OCI-LY1 (cell line): ENCODE data around the gene IQSEC3.

Source experiments
- H2AFZ ChIP-seq: fragments of 200-600 bp; sonication (generic), shearing (Covaris generic); 2 replicates; pipeline ENCODE4 v1.6.0; 2014; ENCODE audit warnings: antibody characterized with exemption, mild to moderate bottlenecking, low read length
- H3F3A ChIP-seq: fragments of 200-600 bp; sonication (generic), shearing (Covaris generic); 2 replicates; pipeline ENCODE4 v1.6.0; 2014; ENCODE audit warnings: mild to moderate bottlenecking, antibody characterized with exemption, low read length, moderate library complexity; ENCODE audit not compliant: insufficient read depth
- H3K27ac ChIP-seq: fragments of 200-600 bp; sonication (generic); 2 replicates; pipeline ENCODE4 v1.5.1; 2014; ENCODE audit warnings: low read length, mixed run types, mild to moderate bottlenecking, low read depth; ENCODE audit not compliant: poor library complexity, severe bottlenecking
- H3K27me3 ChIP-seq: fragments of 200-600 bp; sonication (generic); 2 replicates; pipeline ENCODE4 v1.6.0; 2014; ENCODE audit warnings: antibody characterized with exemption, mild to moderate bottlenecking, low read length, moderate library complexity; ENCODE audit not compliant: insufficient read depth
- H3K36me3 ChIP-seq: fragments of 200-600 bp; sonication (generic); 2 replicates; pipeline ENCODE4 v1.6.1; 2014; ENCODE audit warnings: mild to moderate bottlenecking, antibody characterized with exemption, low read length, moderate library complexity, mixed read lengths; ENCODE audit not compliant: insufficient read depth
- H3K4me1 ChIP-seq: fragments of 200-600 bp; sonication (generic); 2 replicates; pipeline ENCODE4 v1.5.1; 2014; ENCODE audit warnings: mild to moderate bottlenecking, low read length, moderate library complexity; ENCODE audit not compliant: insufficient read depth, severe bottlenecking
- H3K4me2 ChIP-seq: fragments of 200-600 bp; sonication (generic), shearing (Covaris generic); 2 replicates; pipeline ENCODE4 v1.6.1; 2014; ENCODE audit warnings: low read length
- H3K4me3 ChIP-seq: fragments of 200-600 bp; sonication (generic); 2 replicates; pipeline ENCODE4 v1.5.1; 2014; ENCODE audit warnings: low read length, low read depth, mild to moderate bottlenecking, mixed read lengths; ENCODE audit not compliant: poor library complexity, severe bottlenecking
- H3K79me2 ChIP-seq: fragments of 200-600 bp; shearing (Covaris generic); 2 replicates; pipeline ENCODE4 v1.6.1; 2016; ENCODE audit warnings: mixed run types, low read length, mixed read lengths; ENCODE audit not compliant: insufficient read depth
- H3K9ac ChIP-seq: fragments of 200-600 bp; sonication (generic), shearing (Covaris generic); 2 replicates; pipeline ENCODE4 v1.6.1; 2014; ENCODE audit warnings: mild to moderate bottlenecking, low read length, mixed read lengths
- H3K9me2 ChIP-seq: fragments of 200-600 bp; sonication (generic), shearing (Covaris generic); 2 replicates; pipeline ENCODE4 v1.6.1; 2014; ENCODE audit warnings: low read depth, mild to moderate bottlenecking, low read length, mixed read lengths
- H3K9me3 ChIP-seq: fragments of 200-600 bp; shearing (Covaris generic); 2 replicates; pipeline ENCODE4 v1.6.1; 2014; ENCODE audit warnings: low read length, mixed read lengths
- H4K20me1 ChIP-seq: fragments of 200-600 bp; sonication (generic), shearing (Covaris generic); 2 replicates; pipeline ENCODE4 v1.6.0; 2016; ENCODE audit warnings: mild to moderate bottlenecking, low read length; ENCODE audit not compliant: insufficient read depth
- CTCF ChIP-seq: fragments of 200-600 bp; sonication (generic), shearing (Covaris generic); IDR thresholded peaks from 2 replicates; pipeline ENCODE4 v1.5.1; 2017; ENCODE audit warnings: mild to moderate bottlenecking, antibody characterized with exemption, low read length, moderate library complexity, mixed read lengths
- EZH2 ChIP-seq: fragments of 200-600 bp; sonication (generic), shearing (Covaris generic); IDR thresholded peaks from 2 replicates; pipeline ENCODE4 v1.8.0; 2017; ENCODE audit warnings: borderline replicate concordance, mixed run types, mild to moderate bottlenecking, antibody characterized with exemption, low read length, moderate library complexity, mixed read lengths

IQSEC3 gene

GRCh38 chr12:78981-79380 lies 12.4 kb downstream of the IQSEC3 start:
- H3K4me3 ChIP-seq, result no peak overlapping the region
- no peak overlapping the region for H2AFZ ChIP-seq

GRCh38 chr12:80681-81190 lies 14.2 kb downstream of the IQSEC3 start:
- Histone ChIP-seq H3K4me3 (no peak overlapping the region), H3K36me3 (no peaks in the 10 kb centered on the region), H3K27me3 (peaks cover 10% of the 10 kb centered on the region; the same call in 1 of the 2 replicates), H3K4me1 (no peaks in the 10 kb centered on the region), H3K9me2 (no peaks in the 10 kb centered on the region), H3F3A (no peaks in the 10 kb centered on the region), H3K4me2 (no peak overlapping the region), H3K79me2 (no peaks in the 10 kb centered on the region), H2AFZ (no peak overlapping the region), H3K27ac (no peak overlapping the region), H4K20me1 (no peaks in the 10 kb centered on the region), H3K9ac (no peak overlapping the region), H3K9me3 (no peaks in the 10 kb centered on the region)
- no peak for TF ChIP-seq EZH2
- no peak for TF ChIP-seq CTCF

More at GRCh38 chr12:78981-79380, 12.4 kb downstream of the IQSEC3 start:
- Histone ChIP-seq H3K27me3 (peaks cover 18% of the 10 kb centered on the region; the same call in 1 of the 2 replicates), H3K27ac (no peak overlapping the region), H3K79me2 (no peaks in the 10 kb centered on the region), H3K36me3 (no peaks in the 10 kb centered on the region), H3K9me3 (no peaks in the 10 kb centered on the region), H3K4me1 (no peaks in the 10 kb centered on the region), H3K9me2 (no peaks in the 10 kb centered on the region), H3K9ac (no peak overlapping the region), H3F3A (no peaks in the 10 kb centered on the region), H4K20me1 (no peaks in the 10 kb centered on the region), H3K4me2 (no peak overlapping the region)
- TF ChIP-seq EZH2 (no peak), CTCF (no peak)

- TF ChIP-seq CTCF (no peak), EZH2 (no peak)
- Histone ChIP-seq H3K27me3 (peaks cover 10% of the 10 kb centered on the region; the same call in 1 of the 2 replicates), H3K4me1 (no peaks in the 10 kb centered on the region), H3K36me3 (no peaks in the 10 kb centered on the region), H3K9me3 (no peaks in the 10 kb centered on the region), H3K9me2 (no peaks in the 10 kb centered on the region), H2AFZ (no peak overlapping the region), H3K79me2 (no peaks in the 10 kb centered on the region), H4K20me1 (no peaks in the 10 kb centered on the region), H3F3A (no peaks in the 10 kb centered on the region), H3K9ac (no peak overlapping the region), H3K27ac (no peak overlapping the region), H3K4me3 (no peak overlapping the region), H3K4me2 (no peak overlapping the region)
These were observed 16.2 kb downstream of the IQSEC3 start for GRCh38 chr12:82740-83139.
